GM19397 (cell line): Measurements from ENCODE around the gene MGAM2.

Source experiments
- ATAC-seq: cut with Tn5 transposase; IDR thresholded peaks from one replicate; pipeline ENCODE4 v1.9.1; 2021; ENCODE audit warnings: mild to moderate bottlenecking, moderate library complexity; ENCODE audit not compliant: unreplicated experiment

MGAM2 gene

GRCh38 chr7:142114207-142114606 lies 2.7 kb downstream of the MGAM2 start:
- no peak for ATAC-seq

DNA sequence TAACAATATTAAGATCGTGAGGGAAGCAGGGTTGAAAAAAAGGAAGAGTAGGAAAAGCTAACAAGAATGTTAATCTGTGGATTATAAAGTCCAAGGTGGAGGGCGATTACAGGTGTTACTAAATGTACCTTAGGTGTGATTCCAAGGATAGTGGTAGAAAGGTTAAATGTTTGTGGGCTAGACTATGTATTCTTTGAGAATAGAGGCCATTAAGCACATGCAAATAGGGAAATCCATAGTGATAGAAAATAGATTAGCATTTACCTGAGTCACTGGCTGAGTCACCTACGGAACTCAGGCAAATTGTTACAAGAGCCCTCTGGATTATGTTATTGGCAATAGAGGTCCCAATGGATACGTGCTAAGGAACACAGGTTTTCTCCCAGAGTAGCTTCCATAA lies 9.0 kb downstream of the MGAM2 start:
- no peak for ATAC-seq

DNA sequence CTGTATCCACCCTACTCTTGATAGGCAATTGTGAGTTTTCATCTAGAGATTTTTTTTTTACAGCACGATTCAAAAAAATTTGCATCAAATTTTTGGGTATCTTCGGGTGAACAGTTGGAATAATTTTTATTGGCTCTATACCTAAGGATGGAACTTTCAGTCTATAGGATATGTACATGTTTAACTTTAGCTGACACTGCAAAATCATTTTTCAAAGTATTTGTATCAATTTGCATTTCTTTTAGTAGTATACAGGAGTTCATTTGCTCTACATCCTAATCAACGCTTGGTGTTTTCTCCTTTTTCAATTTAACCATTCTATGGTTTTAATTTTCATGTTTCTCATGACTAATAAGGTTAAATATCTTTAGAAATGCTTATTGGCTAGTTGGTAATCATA lies 11.7 kb downstream of the MGAM2 start:
- ATAC-seq = no peak

- no peak for ATAC-seq
Observed at GRCh38 chr7:142125256-142125955, 13.9 kb downstream of the MGAM2 start.

GRCh38 chr7:142130267-142130666 lies 18.7 kb downstream of the MGAM2 start:
- no peak for ATAC-seq

DNA sequence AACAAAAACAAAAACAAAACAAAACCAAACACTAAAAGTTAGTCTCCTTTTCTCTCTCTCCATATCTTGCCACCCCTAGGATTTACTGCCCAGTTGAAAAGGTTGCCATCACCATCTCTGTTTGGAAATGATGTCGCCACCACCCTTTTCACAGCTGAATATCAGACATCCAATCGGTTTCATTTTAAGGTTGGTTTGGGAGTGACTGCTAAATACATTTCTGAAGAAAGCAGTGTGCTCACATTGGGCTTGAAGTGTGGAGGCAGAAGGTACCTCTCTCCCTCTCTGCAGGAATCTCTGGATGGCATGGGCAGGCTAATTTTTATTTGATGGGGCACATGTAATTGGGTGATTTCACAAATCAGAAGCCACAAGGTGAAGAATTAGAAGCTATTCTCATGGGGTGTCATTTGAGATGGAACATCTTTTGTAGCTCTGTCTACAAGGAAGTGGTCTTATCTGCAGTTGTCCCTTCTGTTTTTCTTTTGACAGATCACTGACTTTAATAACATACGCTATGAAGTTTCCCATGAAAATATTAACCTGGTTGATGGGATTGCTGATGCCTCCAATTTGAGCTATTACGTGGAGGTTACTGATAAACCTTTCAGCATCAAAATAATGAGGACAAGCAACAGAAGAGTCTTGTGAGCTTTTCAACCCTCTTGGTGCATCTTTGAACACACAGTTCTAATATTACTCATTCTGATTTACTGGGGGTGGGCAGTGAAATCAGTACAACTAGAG lies 20.1 kb downstream of the MGAM2 start:
- no peak for ATAC-seq

GRCh38 chr7:142133731-142134148 lies 22.2 kb downstream of the MGAM2 start:
- no peak for ATAC-seq

DNA sequence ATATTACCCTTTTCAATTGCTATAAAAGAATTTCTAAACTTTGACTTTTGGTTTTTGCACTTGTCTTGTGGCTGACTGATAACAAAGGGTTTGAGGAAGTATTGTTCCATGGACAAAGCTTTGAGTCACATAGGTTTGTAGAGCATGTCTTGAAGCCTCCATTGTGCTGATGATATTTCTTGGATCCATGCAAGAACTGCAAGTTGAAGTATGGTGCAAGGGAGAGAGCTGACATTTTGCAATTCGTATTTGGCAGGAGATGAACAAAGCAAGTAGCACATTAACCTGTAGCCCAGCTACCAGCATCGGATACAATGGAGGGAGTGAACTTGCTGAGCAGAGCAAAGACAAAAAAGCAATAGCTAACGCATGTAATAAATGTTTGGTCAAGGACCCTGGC lies 23.4 kb downstream of the MGAM2 start:
- ATAC-seq = no peak

DNA sequence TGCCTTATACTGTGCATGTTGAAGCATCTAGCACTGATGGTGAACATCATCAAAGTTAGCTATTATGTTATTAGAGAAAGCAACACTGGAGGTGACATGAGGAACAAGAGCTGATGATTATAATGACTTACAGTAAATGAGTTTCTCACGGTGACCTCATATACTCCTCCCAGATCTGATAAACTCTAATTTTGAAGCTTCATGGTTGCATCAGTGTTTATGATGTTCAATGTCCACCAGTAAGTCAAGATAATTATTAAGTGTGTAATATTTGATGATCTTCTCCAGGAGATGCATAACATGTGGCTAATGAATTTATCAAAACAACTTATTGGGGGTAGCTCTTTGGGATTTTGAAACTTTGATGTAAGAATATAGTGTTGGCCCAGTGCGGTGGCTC lies 27.5 kb downstream of the MGAM2 start:
- ATAC-seq = no peak

- no peak for ATAC-seq
Observed at GRCh38 chr7:142139597-142140400, 28.3 kb downstream of the MGAM2 start.

GRCh38 chr7:142140401-142140959 lies 29.0 kb downstream of the MGAM2 start:
- ATAC-seq = no peak

- ATAC-seq = no peak
Observed at GRCh38 chr7:142142702-142143101, 31.2 kb downstream of the MGAM2 start.

GRCh38 chr7:142146124-142146523 lies 34.6 kb downstream of the MGAM2 start:
- no peak for ATAC-seq

- ATAC-seq = no peak
Observed at GRCh38 chr7:142150356-142150755, 38.8 kb downstream of the MGAM2 start.

GRCh38 chr7:142150869-142151268 lies 39.4 kb downstream of the MGAM2 start:
- no peak for ATAC-seq

- ATAC-seq = no peak
Observed at GRCh38 chr7:142152076-142152475, 40.6 kb downstream of the MGAM2 start.

DNA sequence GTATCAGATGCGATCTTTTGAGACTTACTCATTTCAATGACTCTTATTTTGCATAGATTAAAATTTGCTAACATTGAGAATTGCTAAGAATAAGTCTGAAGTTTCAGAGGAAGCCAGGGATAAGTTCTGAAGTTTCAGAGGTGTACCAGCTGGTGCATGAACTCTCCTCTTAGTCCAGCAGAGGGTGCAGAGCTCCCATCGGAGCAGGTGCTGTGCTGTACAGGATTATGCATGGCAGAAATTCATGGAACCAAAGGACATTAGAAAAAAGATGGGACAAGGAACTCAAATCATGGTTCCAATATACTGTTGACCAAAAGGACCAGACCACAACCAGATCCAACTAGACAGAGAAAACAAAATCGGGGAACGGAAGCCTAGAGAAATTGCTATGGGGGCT lies 41.9 kb downstream of the MGAM2 start:
- no peak for ATAC-seq

- ATAC-seq = no peak
Observed at GRCh38 chr7:142158736-142159496, 47.4 kb downstream of the MGAM2 start.

GRCh38 chr7:142161921-142162320 lies 50.4 kb downstream of the MGAM2 start:
- ATAC-seq = no peak

DNA sequence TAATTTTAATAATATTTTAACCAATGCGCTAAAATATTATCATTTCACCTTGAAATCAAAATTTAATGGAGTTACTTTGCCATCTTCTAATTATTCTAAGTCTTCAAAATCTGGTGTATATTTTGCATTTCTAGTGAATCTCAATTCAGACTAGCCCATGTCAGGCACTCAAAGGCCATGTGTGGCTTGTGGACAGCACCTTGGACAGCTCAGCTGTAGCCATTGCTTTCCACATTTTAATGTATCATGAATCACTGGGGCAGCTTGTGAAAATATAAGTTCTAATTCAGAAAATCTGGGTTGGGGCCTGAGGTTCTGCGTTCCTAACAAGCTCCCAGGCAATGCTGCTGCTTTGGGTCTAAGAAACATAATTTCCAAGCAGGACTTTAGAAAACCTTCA lies 57.2 kb downstream of the MGAM2 start:
- ATAC-seq = no peak

DNA sequence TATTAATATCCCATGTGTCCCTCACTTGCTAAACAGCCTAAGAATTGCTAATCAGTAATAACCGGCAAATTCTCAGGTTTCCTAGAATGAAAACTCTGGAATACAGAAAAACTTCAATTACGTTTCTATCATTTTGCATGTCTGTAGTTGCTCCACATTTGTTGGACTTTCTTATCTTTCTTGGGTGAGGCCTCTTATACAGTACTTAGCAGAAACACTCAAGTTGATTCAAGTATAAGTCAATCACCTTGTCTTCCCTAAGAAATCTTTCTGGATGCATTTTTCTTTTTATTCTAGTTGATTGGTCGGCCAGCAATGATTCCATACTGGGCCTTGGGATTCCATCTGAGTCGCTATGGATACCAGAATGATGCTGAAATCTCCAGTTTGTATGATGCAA lies 61.4 kb downstream of the MGAM2 start:
- no peak for ATAC-seq
